Ecto neural progenitor cell (in vitro differentiated cells): ENCODE measurements around the gene RBMS3.
"Not testable (repeated sequence)": the region's sequence is repeated elsewhere in the genome, so short reads cannot be mapped to it uniquely, and the experiment has no call there.

Experiments used
- DNase-seq: peaks from one replicate; pipeline ENCODE4 v3.0.0-alpha.2; 2018; ENCODE audit warnings: low spot score

Gene RBMS3

GRCh38 chr3:30026851-30027250 is 746.0 kb downstream of the RBMS3 start:
- DNase-seq = no peak

GRCh38 chr3:30034246-30034991 is 753.5 kb downstream of the RBMS3 start:
- no peak for DNase-seq

DNA sequence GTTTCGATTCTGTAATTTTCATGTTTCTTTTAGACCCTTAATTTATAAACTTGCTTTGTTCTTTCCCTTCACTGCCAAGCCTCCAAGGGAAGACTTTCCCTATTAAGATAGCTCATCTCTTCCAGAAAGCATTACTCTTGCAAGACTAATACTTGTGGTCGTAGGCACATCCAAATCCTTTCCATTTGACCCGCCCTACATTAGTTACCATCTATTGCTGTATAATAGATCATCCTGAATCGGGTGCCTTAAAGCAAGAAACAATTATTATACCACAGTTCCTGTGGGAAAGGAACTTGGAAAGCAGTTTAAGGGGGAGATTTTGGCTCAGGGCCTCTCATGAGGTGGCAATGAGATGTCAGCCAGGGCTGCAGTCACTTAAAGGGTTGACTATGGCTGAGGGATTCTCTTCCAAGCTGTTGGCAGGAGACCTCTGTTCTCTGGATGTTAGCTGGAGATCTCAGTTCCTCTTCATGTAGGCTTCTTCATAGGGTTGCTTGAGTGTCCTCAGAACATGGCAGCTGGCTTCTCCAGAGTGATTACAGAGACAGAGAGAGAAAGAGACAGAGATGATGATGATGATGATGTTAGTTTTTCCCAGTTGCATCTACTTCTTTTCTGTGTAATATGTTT is 755.2 kb downstream of the RBMS3 start:
- DNase-seq = no peak

- DNase-seq = no peak
These were observed 759.3 kb downstream of the RBMS3 start for GRCh38 chr3:30040126-30040525.

DNA sequence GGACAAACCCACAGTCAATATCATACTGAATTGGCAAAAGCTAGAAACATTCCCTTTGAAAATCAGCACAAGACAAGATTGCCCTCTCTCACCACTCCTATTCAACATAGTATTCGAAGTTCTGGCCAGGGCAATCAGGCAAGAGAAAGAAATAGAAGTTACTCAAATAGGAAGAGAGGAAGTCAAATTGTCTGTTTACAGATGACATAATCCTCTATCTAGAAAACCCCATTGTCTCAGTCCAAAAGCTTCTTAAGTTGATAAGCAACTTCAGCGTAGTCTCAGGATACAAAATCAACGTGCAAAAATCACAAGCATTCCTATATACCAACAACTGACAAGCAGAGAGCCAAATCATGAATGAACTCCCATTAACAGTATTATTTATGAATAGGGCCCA is 760.6 kb downstream of the RBMS3 start:
- DNase-seq = not testable (repeated sequence)

GRCh38 chr3:30042274-30042859 is 761.5 kb downstream of the RBMS3 start:
- DNase-seq = peak; percentile 55

GRCh38 chr3:30042916-30043555 is 762.2 kb downstream of the RBMS3 start:
- no peak for DNase-seq

- DNase-seq = no peak
These were observed 763.6 kb downstream of the RBMS3 start for GRCh38 chr3:30044515-30044914.

GRCh38 chr3:30048431-30048830 is 767.6 kb downstream of the RBMS3 start:
- DNase-seq = no peak

GRCh38 chr3:30050116-30050515 is 769.2 kb downstream of the RBMS3 start:
- DNase-seq = not testable (repeated sequence)

DNA sequence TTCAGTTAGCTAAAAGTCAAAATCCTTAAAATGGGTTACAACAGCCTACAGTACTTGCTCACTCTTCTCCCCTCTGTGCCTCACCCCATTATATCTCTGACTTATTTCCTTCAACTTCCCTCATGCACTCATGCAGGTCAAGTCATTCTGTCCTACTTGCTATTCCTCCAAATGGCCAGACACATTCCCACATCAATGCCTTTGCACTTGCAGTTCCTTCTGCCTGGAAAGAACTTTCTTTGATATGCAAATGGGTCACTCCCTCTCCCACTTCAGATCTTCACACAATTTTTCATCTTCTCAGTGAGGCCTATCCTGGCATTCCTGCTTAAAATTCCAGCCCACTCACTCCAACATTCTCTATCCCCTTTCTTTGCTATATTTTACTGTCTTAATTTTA is 778.4 kb downstream of the RBMS3 start:
- DNase-seq = no peak
